GM12874 (cell line): ENCODE measurements around the gene CFAP119.

Experiments
- CTCF ChIP-seq: IDR thresholded peaks from 2 replicates; pipeline ENCODE4 v1.5.1; 2011; ENCODE audit warnings: low read depth, mild to moderate bottlenecking, control low read depth, low read length, moderate library complexity; ENCODE audit not compliant: insufficient read depth

Gene CFAP119

GRCh38 chr16:30793508-30794069, 31.7 kb upstream of the CFAP119 start:
- TF ChIP-seq CTCF: no peak

- no peak for TF ChIP-seq CTCF
Observed at GRCh38 chr16:30787613-30788378, 25.9 kb upstream of the CFAP119 start.

DNA sequence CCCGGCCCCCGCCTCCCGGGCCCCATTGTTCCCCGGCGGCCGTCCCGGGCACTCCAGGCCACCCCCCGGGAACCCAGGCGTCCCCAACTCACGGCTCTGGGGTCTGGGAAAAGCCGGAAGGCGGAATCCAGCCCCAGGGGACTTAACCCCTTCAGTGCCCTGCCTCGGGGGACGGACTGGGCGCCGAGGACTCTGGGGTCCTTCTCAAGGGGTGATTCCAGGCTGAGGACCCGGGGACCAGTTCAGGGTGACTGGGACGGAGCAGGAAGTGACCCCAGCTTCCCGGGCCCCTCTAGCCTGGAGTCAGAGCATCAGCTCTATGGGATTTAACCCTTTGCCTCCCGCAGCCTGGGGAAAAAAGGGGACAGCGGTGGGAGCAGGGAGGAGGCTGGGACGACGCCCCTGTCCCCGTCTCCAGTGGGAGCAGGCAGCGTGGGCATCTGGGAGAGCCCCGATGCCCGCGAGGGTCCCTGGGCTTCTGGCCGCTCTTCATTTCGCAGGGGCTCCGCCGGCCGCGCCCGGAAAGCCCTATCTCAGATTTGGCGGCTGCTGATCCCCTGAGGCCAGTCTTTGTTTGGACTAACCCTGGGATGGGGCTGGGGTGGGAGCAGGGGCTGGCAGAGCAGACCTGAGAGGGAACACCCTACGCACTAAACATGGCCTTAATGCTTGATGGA, 25.2 kb upstream of the CFAP119 start, which contains the start of gene ZNF629:
Gene ZNF629 (minus strand): TSS at position 270 of the 677 bp plus-strand sequence. CDS start 2,723 bp downstream, outside the sequence.
- TF ChIP-seq CTCF: no peak

DNA sequence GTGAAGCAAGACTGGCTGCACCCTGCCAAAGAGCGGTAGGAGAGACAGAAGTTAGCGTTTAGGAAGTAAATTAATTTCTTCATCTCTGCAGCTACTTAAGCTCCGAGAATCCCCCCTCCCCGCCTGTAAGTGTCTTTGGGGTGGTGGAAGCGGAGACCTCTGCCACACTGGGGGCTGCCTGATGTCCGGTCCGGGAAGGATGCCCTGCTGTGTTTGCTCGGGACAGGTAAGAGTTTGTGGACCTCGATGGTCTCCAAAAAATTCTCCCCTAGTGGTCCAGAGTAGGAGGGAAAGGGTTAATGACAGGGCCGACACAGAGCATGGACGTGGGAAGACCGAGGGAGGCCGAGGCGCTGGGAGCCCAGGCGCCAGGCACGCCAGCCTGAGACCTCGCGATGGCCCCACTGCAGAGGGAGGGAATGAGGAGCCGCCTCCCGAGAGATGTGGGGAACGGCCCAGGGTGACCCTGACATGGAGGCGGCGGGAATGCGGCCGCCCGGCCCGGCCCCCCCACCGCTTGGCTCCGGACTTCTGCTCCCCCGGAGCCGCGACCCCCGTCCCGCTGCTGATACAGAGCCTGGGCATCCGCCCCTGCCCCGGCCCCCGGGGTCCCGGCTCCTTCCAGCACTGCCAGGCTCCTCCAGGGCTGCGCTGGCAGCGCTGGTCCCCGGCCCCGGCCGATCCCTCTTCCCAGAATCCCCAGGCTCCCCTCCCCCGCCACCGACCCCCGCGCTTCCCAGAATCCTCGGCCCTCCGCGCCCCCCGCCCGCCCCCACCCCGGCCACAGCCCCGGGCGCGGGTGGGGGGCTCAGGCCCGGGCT, 24.5 kb upstream of the CFAP119 start:
- TF ChIP-seq CTCF: no peak

GRCh38 chr16:30785126-30786106, 23.6 kb upstream of the CFAP119 start:
- no peak for TF ChIP-seq CTCF

DNA sequence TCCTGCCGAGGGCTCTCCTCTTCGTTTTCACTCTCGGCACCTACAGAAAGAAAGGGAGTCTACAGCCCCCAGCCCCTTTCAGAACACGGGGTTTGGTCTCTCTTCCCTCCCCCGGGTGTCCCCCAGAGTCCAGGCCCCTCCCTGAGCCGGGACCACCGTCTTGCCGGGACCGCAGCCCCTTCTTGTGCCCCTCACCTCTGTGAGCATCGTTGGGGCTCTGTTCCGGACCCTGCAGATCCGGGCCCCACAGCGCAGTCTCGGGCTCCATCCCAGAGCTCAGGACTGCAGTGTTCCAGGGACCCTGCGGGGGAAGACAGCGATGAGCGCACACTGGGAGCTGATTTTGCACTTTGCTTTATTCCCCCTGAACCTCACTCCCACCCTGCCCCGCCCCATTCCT, 22.4 kb upstream of the CFAP119 start:
- no peak for TF ChIP-seq CTCF
